ENCODE results near the gene GRIA4.

- TF ChIP-seq CTCF (IDR thresholded peaks at IDR 0.05) (no peak), EP300 (IDR thresholded peaks at IDR 0.05) (no peak)
Observed at GRCh38 chr11:105937738-105938137, 327.9 kb downstream of the GRIA4 start.

Measured in sigmoid colon (tissue), 4 donors.